ENCODE measurements around the gene STAC3.
A peak's percentile ranks its signal among the peaks of the same experiment; 100 is the strongest.

Gene STAC3

DNA sequence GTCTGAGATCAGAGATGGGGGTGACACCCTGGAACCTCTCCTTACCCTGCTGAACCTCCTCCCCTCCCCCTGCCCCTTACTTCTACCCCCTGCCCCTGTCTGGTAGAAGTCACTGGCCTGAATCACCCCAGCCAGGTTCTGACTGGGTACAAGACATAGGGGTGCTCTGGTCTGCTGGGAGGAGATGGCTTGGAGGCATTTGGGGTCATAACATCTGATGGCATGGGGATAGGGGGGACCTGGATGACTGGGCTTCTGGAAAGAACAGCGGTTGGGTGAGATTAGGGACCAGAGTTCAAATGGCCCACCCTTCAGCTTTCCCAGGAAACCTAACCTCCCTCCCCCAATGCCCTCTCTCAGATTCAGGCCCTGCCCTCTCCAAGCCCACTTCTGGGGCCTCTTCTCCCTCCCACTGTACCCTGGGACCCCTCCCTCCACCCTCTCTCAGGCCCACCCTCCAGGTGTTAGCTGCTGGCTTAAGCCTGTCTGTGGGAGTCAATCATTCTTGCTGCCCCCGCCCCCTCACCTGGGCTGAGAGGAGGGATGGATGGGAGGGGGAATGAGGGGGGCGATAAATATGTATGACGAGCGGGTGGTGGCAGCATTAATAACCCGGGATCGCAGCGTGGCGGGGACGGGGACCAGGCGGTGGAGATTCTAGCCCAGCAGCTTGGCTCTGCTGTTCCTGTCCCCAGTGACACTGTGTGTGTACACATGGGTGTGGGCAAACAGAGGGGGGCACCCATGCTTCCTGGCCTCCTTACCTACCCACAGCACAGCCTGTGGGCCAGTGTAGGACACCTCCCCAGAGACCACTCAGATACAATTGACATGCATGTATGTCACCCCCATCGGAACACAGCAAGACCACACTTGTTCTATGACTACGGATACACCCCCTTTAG lies 28.4 kb downstream of the STAC3 start:
- DNase-seq, result no peak

DNA sequence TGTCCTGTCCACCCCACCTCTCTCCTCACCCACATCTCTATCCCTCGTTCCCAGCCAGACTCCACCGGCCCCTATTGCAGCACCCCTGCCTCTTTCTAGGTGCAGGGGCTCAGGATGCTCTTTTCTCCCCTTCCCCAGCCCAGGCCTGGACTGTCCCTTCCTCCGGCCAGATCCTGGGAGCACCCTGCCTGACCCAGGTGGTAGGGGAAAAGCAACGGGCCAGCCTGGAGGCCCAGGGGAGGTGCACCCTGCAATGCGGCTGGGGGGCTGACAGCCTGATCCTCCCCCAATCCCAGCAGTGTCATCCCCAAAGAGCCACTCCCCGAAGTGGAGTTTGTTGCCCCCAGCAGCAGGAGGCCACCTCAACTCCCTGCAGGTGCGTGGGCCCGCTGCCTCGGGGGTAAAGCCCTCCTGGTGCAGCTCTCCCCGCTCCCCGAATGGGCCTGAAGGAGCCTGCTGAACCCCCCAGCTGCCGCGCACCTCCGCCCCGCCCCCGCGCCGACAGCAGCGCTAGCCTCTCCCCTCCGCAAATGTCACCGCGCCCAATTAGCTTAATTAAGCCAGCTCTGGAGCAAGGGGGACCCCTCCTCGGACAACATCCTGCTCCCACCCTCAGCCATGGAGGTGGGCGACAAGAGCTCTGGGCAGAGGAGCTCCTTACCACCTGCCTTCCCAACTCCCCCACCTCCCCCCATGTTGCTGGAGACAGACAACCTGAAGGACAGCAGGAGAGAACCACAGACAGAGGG lies 29.6 kb downstream of the STAC3 start:
- DNase-seq, result no peak

GRCh38 chr12:57220770-57221168 lies 30.2 kb downstream of the STAC3 start:
- DNase-seq, result no peak

GRCh38 chr12:57219993-57220754 lies 30.8 kb downstream of the STAC3 start:
- DNase-seq, result no peak

DNA sequence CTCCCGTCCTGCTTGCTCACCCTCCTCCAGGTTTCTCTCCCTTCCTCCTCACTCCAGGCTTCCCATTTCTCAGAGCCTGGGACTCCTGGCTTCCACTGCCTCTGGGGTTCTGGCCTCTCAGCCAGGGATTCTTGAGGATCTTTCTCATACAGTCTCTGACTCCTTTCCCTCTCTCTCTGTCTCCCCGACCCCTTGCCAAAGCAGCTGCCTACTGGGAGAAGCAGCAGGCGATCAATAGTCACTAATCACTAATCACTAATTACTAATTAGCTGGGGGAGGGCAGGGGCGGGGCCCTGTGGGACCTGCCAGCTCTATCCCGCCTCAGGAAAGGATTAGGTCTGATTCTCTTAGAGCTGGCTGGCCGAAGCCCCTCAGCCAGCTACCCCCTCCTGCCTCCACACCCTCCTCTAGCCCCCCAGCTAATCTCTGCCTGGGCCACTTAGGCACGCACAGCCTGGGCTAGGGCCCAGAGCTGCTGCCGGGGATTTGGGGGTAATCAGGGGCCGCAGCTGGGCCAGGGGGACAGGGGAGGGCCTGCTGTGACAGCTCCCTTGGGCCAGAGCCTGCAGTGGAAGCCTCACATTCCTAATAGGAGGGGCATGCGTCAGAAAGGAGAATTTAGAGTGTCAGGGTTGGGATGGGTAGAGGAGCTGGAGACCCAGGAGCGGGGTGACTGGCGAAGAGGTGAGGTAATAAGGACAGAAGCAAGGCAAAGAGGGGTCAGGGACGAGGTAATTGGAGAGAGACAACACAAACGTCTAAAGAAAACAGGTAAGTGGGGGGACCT lies 31.6 kb downstream of the STAC3 start:
- DNase-seq, result no peak

- no peak for DNase-seq
These were observed 32.7 kb downstream of the STAC3 start for GRCh38 chr12:57218030-57218853.

DNA sequence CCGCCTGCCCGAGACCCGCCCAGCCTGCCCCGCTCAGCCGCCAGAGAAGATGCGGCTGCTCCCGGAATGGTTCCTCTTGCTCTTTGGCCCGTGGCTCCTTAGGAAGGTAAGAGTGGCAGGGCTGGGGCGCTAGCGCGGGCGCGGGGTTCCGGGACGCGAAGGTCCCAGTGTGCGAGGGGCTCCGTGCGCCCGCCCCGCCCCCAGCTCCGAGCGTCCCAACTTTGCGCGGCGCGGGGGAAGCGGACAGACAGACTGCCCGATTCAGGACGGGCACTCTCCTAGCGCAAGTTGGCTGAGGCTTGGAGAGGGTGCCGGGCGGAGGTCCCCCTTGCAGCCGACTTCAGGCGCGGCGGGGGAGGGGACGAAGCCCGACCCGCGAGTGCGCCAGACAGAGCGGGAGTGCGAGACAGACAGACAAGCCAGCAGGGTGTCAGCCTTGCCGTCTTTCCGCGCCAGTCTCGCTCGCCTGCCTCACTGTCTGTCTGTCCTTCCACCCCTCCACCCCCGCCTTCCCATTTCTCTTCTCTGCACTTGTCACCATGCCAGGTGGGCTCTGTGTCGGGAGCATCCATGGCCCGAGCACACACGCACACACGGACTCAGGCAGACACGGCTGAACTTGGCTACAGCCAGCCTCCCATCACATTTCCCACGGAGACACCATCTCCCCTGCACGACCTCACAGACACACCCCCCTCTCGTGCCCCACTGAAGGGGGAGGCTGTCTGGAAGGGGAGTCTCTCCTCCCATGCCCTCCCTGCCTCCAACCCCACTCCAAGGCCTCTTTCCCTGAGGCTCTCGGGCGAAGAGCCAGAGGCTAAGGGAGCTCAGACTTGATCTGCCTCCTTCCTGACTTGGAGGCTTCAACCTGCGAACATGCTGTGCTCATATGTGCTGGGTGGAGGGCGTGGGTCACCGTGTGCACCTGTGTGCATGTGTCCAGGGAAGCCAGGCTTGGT lies 33.8 kb downstream of the STAC3 start:
- no peak for DNase-seq

DNA sequence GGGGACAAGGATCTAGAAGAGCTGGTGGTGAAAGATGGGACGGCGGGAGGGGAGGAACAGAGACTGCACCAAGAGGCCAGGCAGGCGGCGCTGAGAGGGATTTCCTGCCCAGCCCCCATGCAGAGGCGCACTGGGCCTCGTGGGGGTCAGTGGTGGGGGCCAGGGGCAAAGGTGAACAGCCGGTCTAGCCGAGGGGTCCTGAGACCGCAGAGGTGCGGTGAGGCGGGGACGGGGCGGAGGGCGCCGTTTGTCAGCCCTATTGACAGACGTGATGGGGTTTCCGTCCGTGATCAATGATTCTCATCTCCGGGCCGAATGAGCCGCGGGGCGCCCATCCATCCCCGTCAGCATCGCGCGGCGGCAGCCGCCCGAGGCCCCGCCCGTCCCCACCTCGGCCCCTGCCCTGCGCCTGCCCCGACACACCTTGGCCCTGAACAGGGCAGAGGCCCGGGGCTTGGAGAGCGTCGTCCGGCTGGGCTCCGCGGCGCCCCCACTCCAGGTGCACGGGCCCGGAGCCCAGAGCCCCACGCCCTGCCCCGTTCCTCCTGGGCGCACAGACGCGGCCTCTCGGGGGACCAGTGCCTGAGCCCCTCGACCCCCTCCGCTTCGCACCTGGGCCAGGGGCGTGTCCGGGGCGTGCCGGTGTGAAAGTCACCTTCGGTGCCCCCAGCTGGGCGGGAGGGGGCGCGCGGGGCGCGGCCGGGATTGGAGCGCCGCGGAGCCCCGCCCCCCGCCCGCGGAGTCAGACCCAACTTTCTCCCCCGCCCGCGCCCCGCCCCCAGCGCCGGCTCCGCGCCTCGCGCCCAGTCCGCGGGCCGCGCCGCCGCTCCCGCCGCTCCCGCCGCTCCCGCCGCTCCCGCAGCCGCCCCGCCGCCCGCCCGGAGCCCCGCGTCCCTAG lies 34.7 kb downstream of the STAC3 start, which contains the start of gene NXPH4:
Gene NXPH4, plus strand, starts transcription at position 781 of the 898 bp plus-strand sequence. CDS start 176 bp downstream, outside the sequence.
- no peak for DNase-seq

DNA sequence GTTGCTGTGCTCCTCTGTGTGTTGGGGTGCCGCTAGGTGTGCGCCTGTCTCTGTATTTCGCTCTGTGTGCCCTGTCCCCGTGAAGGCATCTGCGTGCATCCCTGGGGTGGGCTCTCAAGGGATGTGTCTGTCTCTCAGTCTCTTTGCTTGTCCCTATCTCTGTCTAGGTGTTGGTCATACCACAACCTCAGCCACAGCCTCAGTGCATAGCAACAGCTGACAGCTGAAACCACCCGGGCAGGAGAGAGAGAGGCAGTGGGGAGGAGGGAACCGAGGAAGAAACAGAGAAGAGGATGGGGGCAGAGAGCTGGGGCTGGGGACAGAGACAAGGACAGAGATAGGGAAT lies 35.3 kb downstream of the STAC3 start:
- peak; percentile 54 for DNase-seq

GRCh38 chr12:57215065-57215464 lies 35.9 kb downstream of the STAC3 start:
- DNase-seq, result no peak

- DNase-seq, result peak; percentile 73
These were observed 36.6 kb downstream of the STAC3 start for GRCh38 chr12:57214398-57214781.

- DNase-seq, result no peak
These were observed 37.1 kb downstream of the STAC3 start for GRCh38 chr12:57213763-57214397.

- DNase-seq, result peak; percentile 85
These were observed 37.8 kb downstream of the STAC3 start for GRCh38 chr12:57213058-57213715.

GRCh38 chr12:57212701-57213057 lies 38.3 kb downstream of the STAC3 start:
- no peak for DNase-seq

DNA sequence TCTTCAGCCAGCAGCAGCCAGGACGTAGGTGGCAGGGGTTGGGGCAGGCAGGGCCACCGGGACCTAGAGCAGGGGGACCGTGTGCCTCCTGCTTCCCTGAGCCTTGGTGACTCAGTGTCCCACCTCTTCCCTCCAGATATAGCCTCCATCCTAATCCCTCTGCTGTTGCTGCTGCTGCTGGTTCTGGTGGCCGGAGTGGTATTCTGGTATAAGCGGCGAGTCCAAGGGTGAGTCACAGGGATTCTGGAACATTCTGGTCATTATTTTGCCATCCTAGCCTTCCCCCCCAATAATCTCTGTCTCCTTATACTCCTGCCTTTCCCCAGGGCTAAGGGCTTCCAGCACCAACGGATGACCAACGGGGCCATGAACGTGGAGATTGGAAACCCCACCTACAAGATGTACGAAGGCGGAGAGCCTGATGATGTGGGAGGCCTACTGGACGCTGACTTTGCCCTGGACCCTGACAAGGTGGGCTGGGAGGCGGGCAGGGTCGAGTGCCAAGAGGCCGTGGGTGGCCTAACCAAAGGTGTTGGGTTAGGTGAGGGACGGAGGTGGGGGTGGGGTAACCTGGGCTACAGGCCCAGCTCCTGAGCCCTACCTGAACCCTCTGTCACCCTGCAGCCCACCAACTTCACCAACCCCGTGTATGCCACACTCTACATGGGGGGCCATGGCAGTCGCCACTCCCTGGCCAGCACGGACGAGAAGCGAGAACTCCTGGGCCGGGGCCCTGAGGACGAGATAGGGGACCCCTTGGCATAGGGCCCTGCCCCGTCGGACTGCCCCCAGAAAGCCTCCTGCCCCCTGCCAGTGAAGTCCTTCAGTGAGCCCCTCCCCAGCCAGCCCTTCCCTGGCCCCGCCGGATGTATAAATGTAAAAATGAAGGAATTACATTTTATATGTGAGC lies 38.9 kb downstream of the STAC3 start:
- no peak for DNase-seq

DNA sequence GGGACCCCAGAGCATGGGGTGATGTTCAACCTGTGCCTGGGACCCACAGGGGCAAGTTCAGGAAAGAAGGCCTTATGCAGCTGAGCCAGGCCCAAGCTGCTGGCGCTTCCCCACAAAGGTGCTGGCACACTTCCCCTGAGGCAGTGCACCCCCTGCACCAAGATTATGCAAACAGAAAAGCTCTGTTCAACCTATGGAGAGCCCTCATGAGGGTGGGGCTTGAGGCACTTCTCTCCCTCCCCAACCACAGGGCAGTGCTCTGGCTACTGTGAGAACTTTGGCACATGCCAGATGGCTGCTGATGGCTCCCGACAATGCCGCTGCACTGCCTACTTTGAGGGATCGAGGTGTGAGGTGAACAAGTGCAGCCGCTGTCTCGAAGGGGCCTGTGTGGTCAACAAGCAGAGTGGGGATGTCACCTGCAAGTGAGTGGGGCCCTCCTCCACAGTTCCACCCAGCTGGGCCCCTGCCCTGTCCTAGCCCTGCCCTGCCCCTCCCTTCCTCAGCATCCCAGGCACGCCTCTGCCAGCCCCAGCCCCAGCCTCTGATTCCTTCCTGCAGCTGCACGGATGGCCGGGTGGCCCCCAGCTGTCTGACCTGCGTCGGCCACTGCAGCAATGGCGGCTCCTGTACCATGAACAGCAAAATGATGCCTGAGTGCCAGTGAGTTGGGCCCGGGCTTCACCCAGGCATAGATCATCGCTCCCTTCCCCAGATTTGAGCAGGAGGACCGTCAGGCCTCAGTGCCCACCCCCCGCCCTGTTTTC lies 39.9 kb downstream of the STAC3 start:
- no peak for DNase-seq
